MCF 10A (cell line): ENCODE results near the gene ZFP1. TPM values are rescaled to one million over a fixed set of nuclear protein-coding genes. Genes with fewer than 3 reads are reported as not detected.

Experiments used
- BruUV-seq: library from RNA; stranded (reverse); fragments of 400-500 nt; replicated peaks from 2 replicates; lab custom pipeline; 2021; lab: Mats Ljungman, UMichigan
- CTCF ChIA-PET: fragments of 300-600 bp; sonication (Branson Sonifier 250); formaldehyde crosslinking; extraction: SDS; loops from one replicate; lab custom pipeline; 2021; ENCODE audit warnings: antibody characterized with exemption, inconsistent platforms; lab: Yijun Ruan, JAX
- POLR2A ChIA-PET: fragments of 300-600, 350-650 bp; sonication (Branson Sonifier 250); formaldehyde crosslinking; extraction: SDS; loops from one replicate; lab custom pipeline; 2020; ENCODE audit warnings: antibody characterized with exemption, inconsistent platforms; lab: Yijun Ruan, JAX
- DNase-seq: peaks from one replicate; pipeline ENCODE4 v3.0.0-alpha.2; 2018; ENCODE audit not compliant: unreplicated experiment
- H3K27ac Mint-ChIP-seq: one replicate; pipeline ENCODE4 v1.8.0; 2022; ENCODE audit warnings: mild to moderate bottlenecking, low read depth, mixed read lengths; ENCODE audit not compliant: unreplicated experiment
- H3K27me3 Mint-ChIP-seq: one replicate; pipeline ENCODE4 v1.8.0; 2022; ENCODE audit warnings: mixed read lengths; ENCODE audit not compliant: insufficient read depth, unreplicated experiment
- H3K36me3 Mint-ChIP-seq: one replicate; pipeline ENCODE4 v1.8.0; 2022; ENCODE audit warnings: mild to moderate bottlenecking, moderate library complexity, mixed read lengths; ENCODE audit not compliant: insufficient read depth, unreplicated experiment
- H3K4me1 Mint-ChIP-seq: one replicate; pipeline ENCODE4 v1.8.0; 2022; ENCODE audit warnings: mixed read lengths; ENCODE audit not compliant: insufficient read depth, unreplicated experiment
- H3K4me3 Mint-ChIP-seq: one replicate; pipeline ENCODE4 v1.8.0; 2022; ENCODE audit warnings: mild to moderate bottlenecking, moderate library complexity, mixed read lengths; ENCODE audit not compliant: unreplicated experiment
- H3K9me3 Mint-ChIP-seq: one replicate; pipeline ENCODE4 v1.8.0; 2022; ENCODE audit warnings: mixed read lengths; ENCODE audit not compliant: unreplicated experiment
- CTCF ChIP-seq: fragments of 200-600 bp; IDR thresholded peaks from one replicate; pipeline ENCODE4 v1.8.0; 2022; ENCODE audit warnings: antibody characterized with exemption, mild to moderate bottlenecking; ENCODE audit not compliant: unreplicated experiment
- intact Hi-C: fragments of 100-400 bp; cut with micrococcal nuclease; formaldehyde crosslinking; loops from 2 replicates; pipeline ENCODE4 v1.14.1; 2022
- total RNA-seq: library from RNA; stranded (reverse); gene quantifications from 2 replicates; pipeline ENCODE4 v1.2.3, GENCODE V29; 2022

ZFP1 gene
- total RNA-seq, 1 experiment from 2014 or later: 14.0 TPM

- Mint-ChIP-seq H3K27ac (no peak overlapping the region), H3K36me3 (no peaks in the 10 kb centered on the region), H3K9me3 (peaks cover 7% of the 10 kb centered on the region), H3K4me3 (no peak overlapping the region), H3K27me3 (no peaks in the 10 kb centered on the region), H3K4me1 (peaks cover 8% of the 10 kb centered on the region)
- BruUV-seq: no TSS peak
- CTCF ChIA-PET: interaction anchor here (1.9 to 2.1 kb wide), 2 partner anchors 10 to 11 kb away, joined by 5 to 7 read pairs; no protein-coding TSS in a partner anchor
- intact Hi-C loops: no loop called here
- POLR2A ChIA-PET: no interaction called here
- no peak for TF ChIP-seq CTCF
- DNase-seq: no peak
Observed at GRCh38 chr16:75188832-75189477, 40.6 kb downstream of the ZFP1 start.

- Mint-ChIP-seq H3K36me3 (no peaks in the 10 kb centered on the region), H3K9me3 (peaks cover 7% of the 10 kb centered on the region), H3K27me3 (no peaks in the 10 kb centered on the region), H3K27ac (no peak overlapping the region), H3K4me3 (no peak overlapping the region), H3K4me1 (peaks cover 8% of the 10 kb centered on the region)
- DNase-seq: no peak
- no TSS peak for BruUV-seq
- POLR2A ChIA-PET: no interaction called here
- no peak for TF ChIP-seq CTCF
- intact Hi-C loops: no loop called here
- CTCF ChIA-PET: interaction anchor here (1.9 to 2.1 kb wide), 2 partner anchors 9 to 10 kb away, joined by 5 to 7 read pairs; no protein-coding TSS in a partner anchor
Observed at GRCh38 chr16:75189638-75190245, 41.4 kb downstream of the ZFP1 start.

GRCh38 chr16:75192606-75193264 lies 44.4 kb downstream of the ZFP1 start:
- no peak overlapping the region for H3K4me3 Mint-ChIP-seq
- peaks cover 8% of the 10 kb centered on the region for H3K4me1 Mint-ChIP-seq
- no peaks in the 10 kb centered on the region for H3K9me3 Mint-ChIP-seq
- no TSS peak for BruUV-seq
- H3K36me3 Mint-ChIP-seq: no peaks in the 10 kb centered on the region
- ChIA-PET POLR2A (no interaction called here), CTCF (interaction anchor here (0.8 kb wide), 1 partner anchor 14 kb away, joined by 3 read pairs; the partner anchor contains the start of gene CTRB2)
- TF ChIP-seq CTCF: no peak
- no peak overlapping the region for H3K27ac Mint-ChIP-seq
- no peak for DNase-seq
- peaks cover 18% of the 10 kb centered on the region for H3K27me3 Mint-ChIP-seq
- intact Hi-C loops: no loop called here

- ChIA-PET POLR2A (no interaction called here), CTCF (interaction anchor here (0.8 kb wide), 1 partner anchor 14 kb away, joined by 3 read pairs; the partner anchor contains the start of gene CTRB2)
- Mint-ChIP-seq H3K4me1 (peaks cover 8% of the 10 kb centered on the region), H3K9me3 (no peaks in the 10 kb centered on the region), H3K27me3 (peaks cover 23% of the 10 kb centered on the region), H3K27ac (no peak overlapping the region), H3K36me3 (no peaks in the 10 kb centered on the region), H3K4me3 (no peak overlapping the region)
- BruUV-seq: no TSS peak
- intact Hi-C loops: no loop called here
- TF ChIP-seq CTCF: no peak
- no peak for DNase-seq
Observed at GRCh38 chr16:75193265-75193650, 44.9 kb downstream of the ZFP1 start.
